ENCODE data around the gene HSPBAP1.
"Not testable (repeated sequence)": the region's sequence is repeated elsewhere in the genome, so short reads cannot be mapped to it uniquely, and the experiment has no call there.

The HSPBAP1 gene

DNA sequence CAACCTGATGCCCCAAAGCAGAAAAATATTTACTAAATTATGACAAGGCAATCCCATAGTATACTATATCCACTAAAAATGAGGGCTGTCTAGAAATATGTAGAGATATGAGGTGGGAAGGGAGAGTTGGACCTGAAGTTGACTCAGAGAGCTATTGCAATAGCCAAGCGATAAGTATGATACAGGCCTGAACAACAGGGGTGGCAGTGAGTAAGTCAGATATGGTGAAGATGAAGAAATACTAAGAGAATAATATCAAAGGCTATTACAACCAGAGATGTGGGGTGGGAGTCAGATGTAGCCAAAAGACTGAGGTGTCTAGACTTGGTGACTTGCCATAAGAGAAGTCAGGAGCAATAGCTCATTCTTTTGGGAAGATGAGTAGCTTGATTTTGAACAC lies 9.2 kb downstream of the HSPBAP1 start:
- DNase-seq, result no peak

DNA sequence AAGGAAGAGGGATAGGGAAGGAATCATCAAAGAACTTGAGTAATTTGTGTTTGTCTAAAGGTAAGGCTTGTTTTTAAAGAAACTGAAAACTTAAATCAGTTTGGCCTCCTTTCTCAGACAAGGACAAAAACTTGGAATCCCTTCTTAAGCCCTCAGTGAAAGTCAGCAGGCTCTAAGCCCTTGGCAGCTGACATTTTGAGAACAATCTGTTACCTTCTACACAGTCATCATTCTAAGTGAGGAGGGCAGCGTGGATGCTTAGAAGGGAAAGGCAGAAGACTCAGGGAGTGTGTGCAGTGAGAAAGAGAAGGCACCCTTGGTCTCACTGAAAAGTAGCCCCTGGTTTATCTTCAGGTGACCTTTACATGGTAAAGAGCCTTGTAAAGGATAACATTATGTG lies 10.8 kb downstream of the HSPBAP1 start:
- DNase-seq, result no peak

DNA sequence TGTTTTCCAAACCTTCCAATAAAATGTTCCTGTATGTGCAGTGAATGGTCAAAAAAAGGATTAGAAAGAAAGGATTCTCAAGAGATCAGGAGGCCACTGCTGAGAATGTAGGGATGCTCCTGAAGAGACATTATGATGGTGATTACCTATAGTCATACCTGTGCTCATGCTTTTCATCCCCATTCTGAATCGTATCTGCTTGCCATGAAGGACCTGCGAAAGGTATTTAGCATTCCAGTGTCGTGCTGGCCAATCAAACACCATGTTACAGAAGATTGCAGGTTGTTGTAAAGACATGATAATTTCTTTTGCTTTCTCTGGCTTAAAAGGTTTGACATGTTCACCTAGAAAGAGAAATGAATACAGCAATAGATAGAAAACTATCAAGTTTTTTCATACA lies 16.1 kb downstream of the HSPBAP1 start:
- DNase-seq, result no peak

DNA sequence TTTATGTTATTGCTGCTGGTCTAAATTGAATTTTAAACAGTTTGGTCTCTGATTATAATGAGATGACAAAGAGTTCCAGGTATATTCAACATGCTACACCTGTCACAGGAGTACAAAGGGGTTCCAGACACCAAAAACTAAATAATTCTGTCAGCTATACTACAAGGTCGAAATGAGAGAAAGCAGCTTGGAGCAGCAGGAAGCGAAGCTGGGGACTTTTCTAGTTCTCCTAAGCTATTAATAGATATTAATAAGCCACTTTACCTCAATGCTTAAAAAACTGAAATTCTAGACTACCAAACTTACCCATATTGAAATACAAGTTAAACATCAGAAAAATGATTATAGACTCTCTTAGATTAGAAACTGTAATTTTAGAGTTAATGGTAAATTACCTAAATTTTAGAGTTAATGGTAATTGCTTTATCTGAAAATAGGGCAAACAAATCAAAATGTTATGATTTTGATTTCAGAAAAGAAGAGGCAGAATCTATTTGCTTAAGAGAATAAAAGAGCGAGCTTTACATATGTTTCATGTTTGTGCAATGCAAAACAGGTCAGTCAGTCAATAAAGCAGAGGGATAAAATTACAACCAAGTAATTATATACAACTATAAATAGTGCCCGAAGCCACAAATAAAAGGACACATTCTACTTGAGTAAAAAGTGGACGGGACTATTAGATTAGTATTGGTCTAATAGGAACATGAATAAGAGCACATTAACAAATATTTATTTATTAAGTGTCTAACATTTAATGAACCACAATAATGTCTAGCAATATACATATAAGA lies 16.8 kb downstream of the HSPBAP1 start:
- no peak for DNase-seq

DNA sequence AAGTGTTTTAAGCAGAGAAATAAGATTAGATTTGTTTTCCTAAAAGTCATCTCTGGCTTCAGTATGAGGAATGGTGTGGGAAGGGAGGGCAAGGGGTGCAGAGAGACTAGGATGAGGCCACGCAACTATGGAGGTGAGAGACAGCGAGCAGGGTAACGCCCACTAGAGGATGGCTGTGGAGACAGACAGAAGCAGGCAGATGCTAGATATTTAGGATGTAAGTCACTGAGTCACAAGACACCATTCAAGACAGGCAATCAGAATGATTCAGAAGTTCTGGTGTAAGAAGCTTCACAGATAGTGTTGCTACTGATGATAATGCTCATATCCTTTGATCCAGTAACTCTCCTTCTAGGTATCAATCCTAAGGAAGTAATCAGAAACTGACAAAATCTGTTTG lies 19.1 kb downstream of the HSPBAP1 start:
- no peak for DNase-seq

DNA sequence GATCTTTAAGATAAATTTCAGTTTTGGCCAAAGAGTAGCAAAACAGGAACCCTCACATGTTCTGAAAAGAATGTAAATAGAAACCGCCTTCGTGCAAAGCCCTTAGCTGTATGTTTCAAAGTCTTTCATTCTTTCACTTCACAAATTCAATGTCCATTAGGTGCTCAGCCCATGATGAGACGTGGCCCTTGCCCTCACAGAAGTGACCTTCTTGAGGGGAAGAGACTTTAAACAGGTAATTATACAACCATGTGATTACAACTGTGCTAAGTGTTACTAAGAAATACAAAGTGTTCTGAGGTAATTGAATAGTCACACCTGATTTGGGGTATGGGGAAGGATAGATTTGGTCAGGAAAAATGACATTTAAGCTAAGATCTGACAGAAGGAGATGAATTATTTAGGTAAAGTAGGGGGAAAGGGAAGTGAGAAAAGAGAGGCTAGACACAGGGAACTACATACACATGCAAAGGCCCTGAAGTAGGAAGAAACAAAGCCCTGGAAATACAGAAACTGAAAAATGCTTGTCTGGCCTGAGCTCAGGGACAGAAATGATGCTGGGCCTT lies 19.6 kb downstream of the HSPBAP1 start:
- no peak for DNase-seq

DNA sequence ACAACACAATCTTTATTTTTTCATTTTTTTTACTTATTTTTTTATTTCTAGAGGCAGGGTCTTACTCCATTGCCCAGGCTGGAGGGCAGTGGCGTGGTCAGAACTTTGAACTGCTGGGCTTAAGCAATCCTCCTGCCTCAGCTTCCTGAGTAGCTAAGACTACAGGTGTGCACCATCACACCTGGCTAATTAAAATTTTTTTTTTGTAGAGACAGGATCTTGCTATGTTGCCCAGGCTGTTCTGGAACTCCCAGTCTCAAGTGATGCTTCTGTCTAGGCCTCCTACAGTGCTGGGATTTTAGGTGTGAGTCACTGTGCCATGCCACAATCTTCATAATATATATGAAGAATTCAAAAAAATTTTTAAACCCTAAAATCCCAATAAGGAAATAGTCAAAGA lies 20.8 kb downstream of the HSPBAP1 start:
- no peak for DNase-seq

DNA sequence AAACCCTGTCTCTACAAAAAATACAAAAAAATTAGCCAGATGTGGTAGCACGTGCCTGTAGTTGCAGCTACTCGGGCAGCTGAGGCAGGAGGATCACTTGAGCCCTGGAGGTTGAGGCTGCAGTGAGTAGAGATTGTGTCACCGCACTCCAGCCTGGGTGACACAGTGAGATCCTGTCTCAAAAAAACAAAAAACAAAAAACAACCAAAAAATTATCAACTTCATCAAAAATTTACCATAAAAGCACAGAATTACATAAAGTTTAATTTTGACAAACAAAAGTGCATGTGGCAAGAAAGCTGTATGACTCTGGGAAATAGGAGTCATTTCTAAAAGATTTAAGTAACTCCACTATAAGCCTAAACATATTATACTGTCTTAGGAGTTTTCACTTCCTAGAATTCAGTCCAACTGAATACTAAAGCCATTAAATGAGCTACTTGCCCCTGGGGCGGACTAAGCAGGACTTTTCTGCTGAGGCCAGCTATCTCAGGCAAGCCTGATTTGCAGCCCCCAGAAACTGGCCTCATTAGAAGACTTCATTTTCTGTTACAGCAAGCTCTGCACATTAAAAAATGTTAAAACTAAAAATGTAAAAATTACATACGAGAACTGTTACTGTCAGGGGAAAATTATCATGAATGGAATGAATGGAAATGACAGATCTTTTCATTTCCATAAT lies 23.0 kb downstream of the HSPBAP1 start:
- DNase-seq, result no peak

DNA sequence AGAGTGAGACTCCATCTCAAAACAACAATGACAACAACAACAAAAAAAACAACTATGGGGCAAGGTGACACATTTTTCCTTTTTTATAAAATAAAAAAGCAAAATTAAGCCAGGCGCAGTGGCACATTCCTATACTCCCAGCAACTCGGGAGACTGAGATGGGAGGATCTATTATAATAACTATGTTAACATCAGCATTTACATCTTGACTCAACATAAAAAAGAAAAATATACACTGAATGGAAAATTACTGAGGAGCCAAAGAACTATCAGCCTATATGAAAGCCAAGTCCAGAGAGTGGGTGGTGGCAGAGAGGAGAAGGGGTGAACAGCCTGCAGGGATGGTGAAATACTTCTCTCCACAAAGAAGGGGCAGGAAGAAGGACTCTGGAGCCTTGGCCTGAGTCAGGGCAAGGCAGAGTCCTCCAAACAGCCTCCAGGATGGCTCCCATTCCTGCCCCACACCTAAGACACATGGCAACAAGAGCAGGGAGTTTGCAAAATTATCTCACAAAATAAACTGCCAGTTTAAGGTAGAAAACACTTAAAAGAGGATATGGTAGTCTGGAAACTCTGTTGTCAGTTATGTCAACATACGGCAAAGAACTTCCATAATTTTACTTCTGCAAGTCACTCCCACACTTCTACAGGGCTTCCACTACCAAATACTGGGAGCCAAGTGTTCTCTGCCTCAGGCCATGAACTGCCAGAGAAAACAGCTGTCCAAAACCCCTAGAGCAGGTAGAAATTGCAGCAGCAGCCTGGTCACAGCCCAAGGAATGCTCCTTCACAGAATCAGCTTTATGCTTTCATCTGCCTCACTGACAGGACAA lies 25.9 kb downstream of the HSPBAP1 start:
- no peak for DNase-seq

DNA sequence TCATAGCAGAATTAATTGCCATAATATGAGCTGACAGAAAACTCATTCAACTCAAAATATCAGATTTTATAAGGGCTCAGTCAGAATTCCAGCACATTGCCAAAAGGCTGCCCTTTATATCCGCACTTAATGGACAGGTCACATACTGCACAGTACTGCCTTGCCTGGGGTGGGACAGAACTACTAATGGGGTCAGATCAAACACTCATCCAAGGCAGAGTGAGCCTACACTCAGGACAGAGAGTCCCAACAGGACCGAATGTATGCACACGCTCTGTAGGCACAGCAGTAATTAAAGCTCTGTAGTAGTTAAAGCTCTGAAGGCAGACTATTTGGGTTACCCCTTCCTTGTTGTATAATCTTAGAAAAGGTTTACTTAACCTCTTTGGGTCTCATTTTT lies 27.2 kb downstream of the HSPBAP1 start:
- no peak for DNase-seq

DNA sequence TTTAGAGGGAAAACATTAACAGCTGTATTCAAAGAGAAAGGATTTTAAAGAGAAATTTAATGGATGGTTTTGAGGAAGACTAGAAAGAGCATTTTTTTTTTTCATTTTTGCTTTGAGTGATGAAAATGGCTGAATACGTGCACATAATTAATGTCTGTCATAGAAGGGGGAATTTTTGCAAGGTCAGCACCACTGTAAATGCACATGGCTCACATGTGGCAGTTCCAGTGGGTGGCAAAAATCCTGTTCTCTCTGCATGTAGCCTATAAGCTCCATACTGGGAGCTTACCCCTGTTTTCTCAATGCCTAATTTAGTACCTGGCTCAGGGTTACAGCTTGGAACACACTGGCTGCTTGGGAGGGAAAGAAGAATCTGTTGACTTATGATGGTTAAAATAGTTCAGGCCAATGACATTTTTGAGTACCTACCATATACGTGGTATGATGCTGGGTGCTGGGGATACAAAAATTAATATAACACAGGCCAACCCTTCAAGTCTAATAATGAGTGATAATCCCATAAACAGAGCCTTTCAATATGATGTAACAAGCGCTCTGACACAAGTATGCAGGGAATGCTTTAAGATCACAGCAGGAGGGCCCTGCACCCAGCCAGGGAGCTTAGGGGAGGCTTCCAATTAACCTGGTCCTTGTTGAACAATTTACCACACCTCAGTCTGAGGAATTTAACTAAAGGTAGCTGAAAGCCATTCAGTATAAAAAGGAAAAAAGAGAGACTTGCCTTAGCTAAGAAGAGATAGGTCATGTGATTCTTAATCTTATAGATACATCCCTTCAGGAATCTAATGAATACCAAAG lies 33.0 kb downstream of the HSPBAP1 start:
- DNase-seq, result no peak

DNA sequence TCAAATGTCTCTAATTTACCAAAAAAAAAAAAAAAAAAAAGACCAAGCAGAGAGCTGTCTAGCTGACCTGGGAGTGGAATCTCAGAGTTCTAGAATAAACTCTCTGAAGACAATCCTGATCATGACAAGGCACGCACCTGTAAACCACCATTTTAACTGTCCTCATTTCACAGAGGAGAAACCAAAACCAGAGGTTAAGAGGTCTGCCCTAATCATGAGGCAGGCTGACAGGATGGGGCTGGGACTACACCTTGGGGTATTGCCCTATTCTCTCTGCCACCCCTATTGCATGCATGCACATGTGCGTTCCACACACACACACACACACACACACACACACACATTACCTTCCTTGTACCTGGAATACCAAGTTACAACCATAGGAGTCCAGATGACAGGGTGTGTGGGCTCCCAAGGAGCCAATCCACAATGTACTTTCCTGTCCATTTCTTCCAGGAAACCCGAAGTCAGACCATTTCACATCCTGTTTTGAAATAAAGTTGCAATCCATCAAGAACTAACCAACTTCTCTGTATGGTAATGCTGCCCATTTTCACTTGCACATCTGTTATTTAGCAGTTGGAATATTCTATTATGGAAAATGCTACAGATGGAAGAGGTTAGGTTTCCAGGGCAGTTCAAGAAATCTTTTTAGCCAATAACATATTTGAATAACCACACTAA lies 34.6 kb downstream of the HSPBAP1 start:
- no peak for DNase-seq

DNA sequence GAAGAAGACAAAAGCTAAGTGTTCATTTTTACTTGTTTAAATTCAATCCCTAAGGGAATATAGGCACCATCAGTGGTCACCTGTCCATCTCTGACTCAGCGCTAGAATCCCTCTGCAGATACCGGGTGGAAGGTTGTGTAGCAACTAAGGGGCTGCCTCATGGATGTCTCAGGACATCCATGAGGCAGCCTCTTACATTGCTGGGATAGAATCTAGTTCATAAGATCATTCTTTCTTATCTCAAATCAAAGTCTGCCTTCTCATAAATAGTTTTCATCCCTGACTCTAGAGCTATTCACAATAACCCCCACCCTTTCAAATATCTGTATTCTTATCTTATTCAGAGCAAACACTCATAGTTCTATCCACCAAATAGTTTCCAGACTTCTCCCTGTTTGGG lies 38.1 kb downstream of the HSPBAP1 start:
- DNase-seq, result no peak

DNA sequence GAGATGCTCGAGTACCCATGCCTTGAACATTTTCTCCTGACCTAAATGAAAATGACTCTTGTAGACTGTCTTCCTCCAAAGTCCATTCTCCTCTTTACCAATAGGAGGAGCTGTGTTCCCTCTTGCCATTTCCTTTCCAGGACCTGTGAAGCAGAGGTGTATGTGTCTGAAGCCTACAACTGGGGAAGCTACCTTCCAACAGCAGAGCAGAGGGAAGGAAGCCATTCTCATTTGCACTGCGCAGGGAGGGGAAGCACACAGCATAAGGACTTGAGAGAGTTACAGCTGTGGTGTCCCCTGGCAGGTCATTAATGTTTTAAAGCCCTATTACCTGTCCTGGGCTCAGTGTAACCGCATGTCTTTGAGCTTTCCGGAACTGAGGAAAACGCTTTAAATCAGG lies 38.7 kb downstream of the HSPBAP1 start:
- no peak for DNase-seq

DNA sequence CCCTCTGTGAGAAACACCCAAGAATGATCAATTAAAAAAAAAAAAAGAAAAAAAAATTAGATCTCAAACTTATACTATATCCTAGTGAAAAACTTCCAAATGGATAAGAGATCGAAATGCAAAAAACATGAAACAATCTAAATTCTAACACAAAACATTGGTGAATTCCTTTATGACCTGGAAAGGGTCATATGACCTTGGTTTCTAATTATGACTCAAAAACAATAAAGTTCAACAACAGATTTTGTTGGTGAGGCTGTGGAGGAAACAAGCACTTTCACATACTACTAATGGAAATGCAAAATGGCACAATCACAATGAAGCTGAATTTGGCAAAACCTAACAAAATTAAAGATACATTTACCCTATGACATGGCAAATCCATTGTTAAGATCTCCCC lies 45.3 kb downstream of the HSPBAP1 start:
- DNase-seq, result no peak

DNA sequence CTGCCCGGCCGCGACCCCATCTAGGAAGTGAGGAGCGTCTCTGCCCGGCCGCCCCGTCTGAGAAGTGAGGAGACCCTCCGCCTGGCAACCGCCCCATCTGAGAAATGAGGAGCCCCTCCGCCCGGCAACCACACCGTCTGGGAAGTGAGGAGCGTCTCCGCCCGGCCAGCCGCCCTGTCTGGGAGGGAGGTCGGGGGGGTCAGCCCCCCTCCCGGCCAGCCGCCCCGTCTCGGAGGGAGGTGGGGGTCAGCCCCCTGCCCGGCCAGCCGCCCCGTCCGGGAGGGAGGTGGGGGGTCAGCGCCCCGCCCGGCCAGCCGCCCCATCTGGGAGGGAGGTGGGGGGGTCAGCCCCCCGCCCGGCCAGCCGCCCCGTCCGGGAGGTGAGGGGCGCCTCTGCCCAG lies 46.3 kb downstream of the HSPBAP1 start:
- DNase-seq, result not testable (repeated sequence)

DNA sequence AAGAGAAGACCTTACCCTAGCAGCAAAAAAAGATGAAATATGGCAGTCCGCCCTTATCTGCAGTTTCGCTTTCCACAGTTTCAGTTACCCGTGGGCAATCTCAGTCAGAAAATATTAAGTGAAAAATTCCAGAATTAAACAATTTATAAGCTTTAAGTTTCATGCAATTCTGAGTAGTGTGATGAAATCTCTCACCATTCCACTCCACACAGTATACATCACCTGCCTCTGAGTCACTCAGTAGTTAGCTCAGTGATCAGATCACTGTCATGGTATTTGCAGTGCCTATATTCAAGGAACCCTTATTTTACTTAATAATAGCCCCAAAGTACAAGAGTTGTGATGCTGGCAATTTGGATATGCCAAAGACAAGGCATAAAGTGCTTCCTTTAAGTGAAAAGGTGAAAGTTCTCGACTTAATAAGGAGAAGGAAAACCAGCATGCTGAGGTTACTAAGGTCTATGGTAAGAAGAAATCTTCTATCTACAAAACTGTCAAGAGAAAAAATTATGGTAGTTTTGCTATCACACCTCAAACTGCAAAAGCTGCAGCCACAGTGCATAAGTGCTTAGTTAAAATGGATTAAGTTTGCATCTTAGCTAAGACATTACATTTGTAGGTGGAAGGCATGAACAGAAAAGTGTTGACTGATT lies 48.1 kb downstream of the HSPBAP1 start:
- DNase-seq, result no peak

DNA sequence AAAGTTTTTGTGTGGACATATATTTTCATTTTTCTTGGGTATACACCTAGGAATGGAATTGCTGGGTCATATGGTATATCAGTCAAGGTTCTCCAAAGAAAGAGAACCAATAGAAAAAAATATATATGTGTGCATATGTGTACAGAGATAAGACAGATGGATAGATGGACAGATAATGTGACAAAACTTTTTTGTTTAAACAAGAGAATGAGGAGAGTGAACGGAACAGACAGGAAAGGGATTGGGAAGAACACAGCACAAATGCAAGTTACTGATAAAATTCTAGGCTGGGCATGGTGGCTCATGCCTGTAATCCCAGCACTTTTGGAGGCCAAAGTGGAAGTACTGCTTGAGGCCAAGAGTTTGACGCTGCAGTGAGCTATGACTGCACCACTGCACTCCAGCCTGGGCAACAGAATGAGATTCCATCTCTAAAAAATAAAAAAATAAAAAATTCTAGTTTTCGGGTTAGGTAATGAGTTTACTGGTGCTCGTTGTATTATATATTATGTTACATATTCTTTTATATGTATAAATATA lies 50.0 kb downstream of the HSPBAP1 start:
- DNase-seq, result no peak

DNA sequence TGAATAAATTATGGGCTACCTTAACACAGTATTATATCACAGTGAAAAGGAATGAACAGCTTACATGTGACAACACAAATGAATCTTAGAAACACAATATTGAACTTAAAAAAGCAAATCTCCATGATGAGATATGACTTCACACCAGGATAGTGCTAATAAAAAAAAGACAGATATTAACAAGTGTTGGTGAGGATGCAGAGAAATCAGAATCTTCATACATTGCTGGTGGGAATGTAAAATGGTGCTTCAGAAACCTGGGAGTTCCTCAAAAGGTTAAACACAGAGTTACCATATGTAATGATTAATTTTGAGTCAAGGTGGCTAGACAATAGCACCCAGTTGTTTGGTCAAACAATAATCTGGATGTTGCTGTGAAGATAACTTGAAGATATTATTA lies 51.4 kb downstream of the HSPBAP1 start:
- no peak for DNase-seq

DNA sequence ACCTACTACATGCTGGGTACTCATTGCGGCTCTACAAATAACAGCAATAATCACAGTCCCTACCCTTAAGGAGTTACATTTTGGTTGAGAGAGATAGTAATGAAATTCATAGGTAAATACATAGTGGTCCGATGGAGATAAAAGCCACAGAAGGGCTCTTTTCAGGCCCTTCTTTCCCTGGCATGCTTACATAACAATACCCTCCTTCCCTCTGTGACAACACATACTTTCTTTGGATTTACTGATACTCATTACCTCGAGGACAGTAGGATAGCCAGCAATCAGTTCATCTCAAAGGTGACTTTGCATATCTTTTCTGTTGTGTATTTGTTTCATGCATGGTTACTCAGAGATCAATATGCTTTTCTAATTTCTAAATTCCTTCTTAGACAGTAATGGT lies 54.5 kb downstream of the HSPBAP1 start:
- no peak for DNase-seq

Measured in stimulated activated CD4-positive, alpha-beta T cell treated with anti-CD3 and anti-CD28 coated beads, Interleukin-4, amount 100 ng/mL, for 4 hours (primary cell).